Panc1 (cell line): ENCODE results near the gene ENKD1. TPM values are rescaled to one million over a fixed set of nuclear protein-coding genes. Genes with fewer than 3 reads are reported as not detected.

Experiments
- ATAC-seq: fragments of 200-7000 bp; cut with Tn5 transposase; 2 replicates; pipeline ENCODE4 v1.9.1; 2020; ENCODE audit warnings: mild to moderate bottlenecking, moderate library complexity
- BruUV-seq: library from RNA; stranded (reverse); fragments of 400-500 nt; replicated peaks from 2 replicates; lab custom pipeline; 2021; lab: Mats Ljungman, UMichigan
- CTCF ChIA-PET: fragments of 300-600 bp; sonication (Branson Sonifier 250); formaldehyde crosslinking; loops from one replicate; lab custom pipeline; 2022; ENCODE audit warnings: antibody characterized with exemption; lab: Charles Lee
- POLR2A ChIA-PET: fragments of 300-600 bp; sonication (Branson Sonifier 250); formaldehyde crosslinking; loops from one replicate; lab custom pipeline; 2022; ENCODE audit warnings: antibody characterized with exemption; lab: Charles Lee
- DNase-seq: peaks from one replicate; pipeline ENCODE4 v3.0.0-alpha.2; 2010; ENCODE audit warnings: low read depth, low spot score
- H3K27ac ChIP-seq: 2 replicates; pipeline ENCODE4 v1.5.1; 2011; ENCODE audit warnings: mild to moderate bottlenecking, low read length, inconsistent platforms
- H3K27me3 ChIP-seq: fragments of 200-500 bp; sonication (Bioruptor generic); 2 replicates; pipeline ENCODE4 v1.6.0; 2014; ENCODE audit warnings: low read length, inconsistent platforms; ENCODE audit not compliant: control insufficient read depth, insufficient read depth
- H3K36me3 ChIP-seq: fragments of 200-500 bp; sonication (Bioruptor generic); 2 replicates; pipeline ENCODE4 v1.5.1; 2014; ENCODE audit warnings: inconsistent platforms, mild to moderate bottlenecking, low read length, moderate library complexity; ENCODE audit not compliant: control insufficient read depth, insufficient read depth
- H3K4me1 ChIP-seq: 2 replicates; pipeline ENCODE4 v1.5.1; 2011; ENCODE audit warnings: inconsistent platforms, mild to moderate bottlenecking, low read length, moderate library complexity; ENCODE audit not compliant: control insufficient read depth, insufficient read depth
- H3K4me3 ChIP-seq, 2 experiments: 2 replicates each; pipeline ENCODE4 v1.5.1; 2011 to 2012; ENCODE audit warnings: low read depth in 2 of 2, low read length in 2 of 2, mild to moderate bottlenecking in 2 of 2, inconsistent platforms in 1 of 2, moderate library complexity in 1 of 2
- H3K9me3 ChIP-seq: fragments of 200-500 bp; sonication (Bioruptor generic); 2 replicates; pipeline ENCODE4 v1.5.1; 2014; ENCODE audit warnings: low read depth, mild to moderate bottlenecking, inconsistent platforms, low read length, moderate library complexity; ENCODE audit not compliant: control insufficient read depth, insufficient read depth
- POLR2AphosphoS5 ChIP-seq: IDR thresholded peaks from 2 replicates; pipeline ENCODE4 v1.6.1; 2012; ENCODE audit warnings: mild to moderate bottlenecking, low read depth, low read length, moderate library complexity
- SIN3A ChIP-seq: IDR thresholded peaks from 2 replicates; pipeline ENCODE4 v1.6.1; 2012; ENCODE audit warnings: low read depth, mild to moderate bottlenecking, low read length, moderate library complexity, borderline replicate concordance; ENCODE audit not compliant: insufficient read depth
- TCF7L2 ChIP-seq: IDR thresholded peaks from 2 replicates; pipeline ENCODE4 v1.6.1; 2011; ENCODE audit warnings: mild to moderate bottlenecking, low read depth, low read length, inconsistent platforms
- in situ Hi-C: cut with HindIII; loops from 2 replicates; pipeline ENCODE4 v1.10.0; 2016; ENCODE audit warnings: low sequenced_read_pairs, low pct_unique_long_range_greater_than_20kb
- intact Hi-C: fragments of 100-400 bp; cut with micrococcal nuclease; formaldehyde crosslinking; loops from one replicate; pipeline ENCODE4 v1.10.0; 2022; ENCODE audit not compliant: unreplicated experiment
- total RNA-seq: library from RNA; stranded (reverse); gene quantifications from one replicate; pipeline ENCODE4 v1.2.1, GENCODE V29; 2021; ENCODE audit not compliant: unreplicated experiment
- TF ChIP-seq, protein P1 (sequence below), 2 experiments: IDR thresholded peaks; 2 replicates each; pipeline ENCODE4 v1.6.1; 2011 to 2012; ENCODE audit warnings: low read depth in 2 of 2, control low read depth in 1 of 2, low read length in 1 of 2, mild to moderate bottlenecking in 1 of 2, moderate library complexity in 1 of 2; ENCODE audit not compliant: insufficient read depth in 1 of 2
- TF ChIP-seq, protein P2 (sequence below): fragments of 450-650 bp; IDR thresholded peaks from 2 replicates; pipeline ENCODE4 v1.5.1; 2017; ENCODE audit warnings: mild to moderate bottlenecking

The ENKD1 gene
- total RNA-seq, 1 experiment from 2014 or later = 14.6 TPM

DNA sequence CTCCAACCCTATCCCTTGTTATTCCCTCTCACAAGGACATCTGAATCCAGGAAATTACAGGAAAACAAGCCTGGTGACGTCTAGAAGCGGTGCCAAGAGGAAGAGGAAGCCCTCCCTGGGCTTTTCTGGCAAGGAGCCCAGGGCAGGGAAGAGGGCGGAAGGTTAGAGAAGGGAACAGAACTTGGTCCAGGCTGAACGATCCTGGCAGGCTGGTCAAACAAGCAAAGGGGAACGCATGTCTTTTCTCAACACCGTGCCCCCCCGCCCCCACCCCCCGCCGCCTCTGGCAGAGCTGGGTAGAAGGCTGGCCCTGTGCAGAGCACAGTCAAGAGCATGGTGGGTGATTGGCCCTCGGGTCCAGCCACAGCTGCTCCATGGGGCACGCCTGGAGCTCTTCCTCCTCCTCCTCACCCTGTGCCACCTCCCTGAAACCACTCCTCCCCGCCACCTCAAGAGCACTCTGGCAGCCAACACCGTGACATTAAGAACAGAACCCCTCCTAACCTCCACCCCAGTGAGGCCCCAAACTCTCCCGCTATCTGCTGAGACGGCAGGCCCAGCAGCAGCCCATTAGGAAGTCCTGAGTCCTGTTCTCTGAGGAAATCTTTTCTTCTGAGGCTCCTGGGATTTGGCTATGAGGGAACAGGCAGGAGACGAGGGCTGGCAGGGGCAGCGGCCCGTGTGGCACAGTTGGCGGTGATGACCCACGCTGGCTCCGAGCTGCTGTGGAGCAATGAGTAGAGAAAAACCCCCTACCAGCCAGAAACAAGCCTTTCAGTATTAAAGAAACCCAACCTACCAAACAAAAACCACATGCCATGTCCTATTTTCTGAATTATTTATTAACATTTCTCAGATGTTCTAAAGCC, 7.4 kb upstream of the ENKD1 start:
- TF ChIP-seq SIN3A = no peak
- TF ChIP-seq TCF7L2 = no peak
- TF ChIP-seq, protein P1, sequence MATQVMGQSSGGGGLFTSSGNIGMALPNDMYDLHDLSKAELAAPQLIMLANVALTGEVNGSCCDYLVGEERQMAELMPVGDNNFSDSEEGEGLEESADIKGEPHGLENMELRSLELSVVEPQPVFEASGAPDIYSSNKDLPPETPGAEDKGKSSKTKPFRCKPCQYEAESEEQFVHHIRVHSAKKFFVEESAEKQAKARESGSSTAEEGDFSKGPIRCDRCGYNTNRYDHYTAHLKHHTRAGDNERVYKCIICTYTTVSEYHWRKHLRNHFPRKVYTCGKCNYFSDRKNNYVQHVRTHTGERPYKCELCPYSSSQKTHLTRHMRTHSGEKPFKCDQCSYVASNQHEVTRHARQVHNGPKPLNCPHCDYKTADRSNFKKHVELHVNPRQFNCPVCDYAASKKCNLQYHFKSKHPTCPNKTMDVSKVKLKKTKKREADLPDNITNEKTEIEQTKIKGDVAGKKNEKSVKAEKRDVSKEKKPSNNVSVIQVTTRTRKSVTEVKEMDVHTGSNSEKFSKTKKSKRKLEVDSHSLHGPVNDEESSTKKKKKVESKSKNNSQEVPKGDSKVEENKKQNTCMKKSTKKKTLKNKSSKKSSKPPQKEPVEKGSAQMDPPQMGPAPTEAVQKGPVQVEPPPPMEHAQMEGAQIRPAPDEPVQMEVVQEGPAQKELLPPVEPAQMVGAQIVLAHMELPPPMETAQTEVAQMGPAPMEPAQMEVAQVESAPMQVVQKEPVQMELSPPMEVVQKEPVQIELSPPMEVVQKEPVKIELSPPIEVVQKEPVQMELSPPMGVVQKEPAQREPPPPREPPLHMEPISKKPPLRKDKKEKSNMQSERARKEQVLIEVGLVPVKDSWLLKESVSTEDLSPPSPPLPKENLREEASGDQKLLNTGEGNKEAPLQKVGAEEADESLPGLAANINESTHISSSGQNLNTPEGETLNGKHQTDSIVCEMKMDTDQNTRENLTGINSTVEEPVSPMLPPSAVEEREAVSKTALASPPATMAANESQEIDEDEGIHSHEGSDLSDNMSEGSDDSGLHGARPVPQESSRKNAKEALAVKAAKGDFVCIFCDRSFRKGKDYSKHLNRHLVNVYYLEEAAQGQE (IDR thresholded peaks at IDR 0.05; ENCODE audit: insufficient read depth in 1 of 2, low read depth in 2 of 2, low read length in 1 of 2) = no peak
- TF ChIP-seq, protein P2, sequence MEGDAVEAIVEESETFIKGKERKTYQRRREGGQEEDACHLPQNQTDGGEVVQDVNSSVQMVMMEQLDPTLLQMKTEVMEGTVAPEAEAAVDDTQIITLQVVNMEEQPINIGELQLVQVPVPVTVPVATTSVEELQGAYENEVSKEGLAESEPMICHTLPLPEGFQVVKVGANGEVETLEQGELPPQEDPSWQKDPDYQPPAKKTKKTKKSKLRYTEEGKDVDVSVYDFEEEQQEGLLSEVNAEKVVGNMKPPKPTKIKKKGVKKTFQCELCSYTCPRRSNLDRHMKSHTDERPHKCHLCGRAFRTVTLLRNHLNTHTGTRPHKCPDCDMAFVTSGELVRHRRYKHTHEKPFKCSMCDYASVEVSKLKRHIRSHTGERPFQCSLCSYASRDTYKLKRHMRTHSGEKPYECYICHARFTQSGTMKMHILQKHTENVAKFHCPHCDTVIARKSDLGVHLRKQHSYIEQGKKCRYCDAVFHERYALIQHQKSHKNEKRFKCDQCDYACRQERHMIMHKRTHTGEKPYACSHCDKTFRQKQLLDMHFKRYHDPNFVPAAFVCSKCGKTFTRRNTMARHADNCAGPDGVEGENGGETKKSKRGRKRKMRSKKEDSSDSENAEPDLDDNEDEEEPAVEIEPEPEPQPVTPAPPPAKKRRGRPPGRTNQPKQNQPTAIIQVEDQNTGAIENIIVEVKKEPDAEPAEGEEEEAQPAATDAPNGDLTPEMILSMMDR = no peak
- TF ChIP-seq POLR2AphosphoS5 = no peak
- BruUV-seq = no TSS peak
- Histone ChIP-seq H3K36me3 (no peaks in the 10 kb centered on the region; the same call in 1 of the 2 replicates), H3K4me3 (no peak overlapping the region), H3K4me1 (no peaks in the 10 kb centered on the region), H3K27ac (no peak overlapping the region), H3K27me3 (no peaks in the 10 kb centered on the region), H3K9me3 (no peaks in the 10 kb centered on the region)
- intact Hi-C loops = loop anchor here (5.0 to 10.0 kb wide), 2 partner anchors 131 to 253 kb away; partner anchors contain the start of genes RANBP10 and TSNAXIP1
- ATAC-seq = no peak
- ChIA-PET CTCF (no interaction called here), POLR2A (no interaction called here)
- DNase-seq = no peak
- in situ Hi-C loops = no loop called here

DNA sequence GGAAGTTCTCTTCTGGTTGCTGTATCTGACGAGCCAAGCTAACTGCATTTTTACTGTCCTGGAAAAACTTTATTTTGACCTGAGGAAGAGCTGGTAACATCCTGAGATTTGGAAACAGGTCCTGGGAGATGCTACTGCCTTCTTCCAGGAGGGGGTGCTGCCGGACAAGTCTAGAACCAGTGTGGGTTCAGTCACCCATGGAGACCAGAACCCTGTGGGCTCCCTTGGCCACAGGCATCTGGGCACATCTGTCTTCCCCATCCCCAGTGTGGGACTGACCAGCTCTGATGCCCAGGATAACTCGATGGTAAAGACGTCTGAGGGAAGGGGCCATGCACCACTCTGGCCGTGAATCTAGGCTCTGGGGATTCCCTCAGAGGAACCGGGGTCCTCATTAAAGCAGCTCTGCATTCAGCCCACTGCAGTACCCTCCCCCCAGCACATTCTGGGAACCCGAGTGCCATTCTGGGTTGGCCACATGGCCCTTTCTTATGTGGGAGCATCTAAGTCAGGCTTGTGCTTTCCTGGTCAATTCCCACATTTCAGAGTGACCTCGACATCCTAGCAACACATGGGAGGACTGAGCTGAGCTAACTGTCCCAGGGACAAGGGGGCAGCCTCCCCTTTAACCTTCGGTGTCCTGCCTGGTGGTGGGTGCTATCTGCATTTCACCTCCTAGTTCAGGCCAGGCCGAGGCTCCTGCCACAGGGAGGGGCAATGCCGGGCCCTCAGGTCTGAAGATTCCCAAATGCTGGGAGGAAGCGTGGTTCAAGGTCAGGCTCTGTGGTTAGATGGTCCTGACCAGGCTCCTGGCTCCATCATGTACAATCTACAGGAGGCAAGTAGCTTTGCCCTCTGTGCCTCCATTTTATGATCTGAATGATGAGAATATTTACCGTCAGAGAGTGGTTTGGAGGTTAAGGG, 6.5 kb upstream of the ENKD1 start:
- intact Hi-C loops = loop anchor here (5.0 to 10.0 kb wide), 2 partner anchors 132 to 254 kb away; partner anchors contain the start of genes RANBP10 and TSNAXIP1
- no peaks in the 10 kb centered on the region for H3K9me3 ChIP-seq
- DNase-seq (peak; percentile 48), ATAC-seq (peak; percentile 51)
- no peak overlapping the region for H3K27ac ChIP-seq
- no TSS peak for BruUV-seq
- in situ Hi-C loops = no loop called here
- ChIA-PET CTCF (interaction anchor here (0.5 to 0.9 kb wide), 3 partner anchors 94 to 354 kb away, joined by 3 to 4 read pairs (median 4); partner anchors contain the start of gene TSNAXIP1), POLR2A (no interaction called here)
- peaks cover 3% of the 10 kb centered on the region; the same call in 1 of the 2 replicates for H3K4me1 ChIP-seq
- no peaks in the 10 kb centered on the region for H3K36me3 ChIP-seq
- TF ChIP-seq SIN3A (no peak), TCF7L2 (no peak), POLR2AphosphoS5 (no peak)
- TF ChIP-seq, protein P1 (IDR thresholded peaks at IDR 0.05; ENCODE audit: insufficient read depth in 1 of 2, low read depth in 2 of 2, low read length in 1 of 2) = no peak
- TF ChIP-seq, protein P2 = peak; percentile 81
- no peaks in the 10 kb centered on the region for H3K27me3 ChIP-seq
- H3K4me3 ChIP-seq = no peak overlapping the region
